Tibial nerve (tissue), 3 donors: ENCODE measurements around the gene FSTL1.

ENCODE experiments used
- POLR2A ChIP-seq, 2 donors: fragments of 450-650 bp; IDR thresholded peaks; one replicate each; pipeline ENCODE4 v1.6.1; 2017; ENCODE audit warnings: antibody characterized with exemption in 2 of 2, mild to moderate bottlenecking in 2 of 2, moderate library complexity in 2 of 2
- TF ChIP-seq, protein P1 (sequence below), 5 experiments: fragments of 200-600 bp in 3 of 5; fragments of 450-650 bp in 2 of 5; sonication (generic) in 3 of 5; IDR thresholded peaks; one replicate each; pipeline ENCODE4 v1.5.1; 2016 to 2019; ENCODE audit warnings: antibody characterized with exemption in 5 of 5, mild to moderate bottlenecking in 3 of 5, moderate library complexity in 2 of 5

DNA sequence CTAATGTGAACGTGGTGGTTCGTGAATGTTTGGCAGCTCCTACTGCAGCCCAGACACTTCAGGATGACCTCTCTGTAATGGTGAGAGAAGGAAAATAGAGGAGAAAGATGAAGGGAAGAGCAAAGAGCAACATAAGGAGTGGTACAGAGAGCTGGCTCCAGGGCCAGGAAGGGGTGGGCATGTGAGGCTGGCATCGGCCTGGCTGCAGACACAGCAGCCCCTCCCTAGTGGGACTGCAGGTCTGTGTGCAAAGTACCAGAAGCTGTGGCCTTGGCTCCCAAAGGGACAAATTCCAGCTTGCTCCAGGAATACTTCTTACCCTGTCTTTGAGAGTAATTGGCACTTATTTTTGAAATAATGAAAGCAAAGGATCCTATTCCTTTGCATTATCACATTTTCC is 10.0 kb downstream of the FSTL1 start:
- TF ChIP-seq, protein P1, sequence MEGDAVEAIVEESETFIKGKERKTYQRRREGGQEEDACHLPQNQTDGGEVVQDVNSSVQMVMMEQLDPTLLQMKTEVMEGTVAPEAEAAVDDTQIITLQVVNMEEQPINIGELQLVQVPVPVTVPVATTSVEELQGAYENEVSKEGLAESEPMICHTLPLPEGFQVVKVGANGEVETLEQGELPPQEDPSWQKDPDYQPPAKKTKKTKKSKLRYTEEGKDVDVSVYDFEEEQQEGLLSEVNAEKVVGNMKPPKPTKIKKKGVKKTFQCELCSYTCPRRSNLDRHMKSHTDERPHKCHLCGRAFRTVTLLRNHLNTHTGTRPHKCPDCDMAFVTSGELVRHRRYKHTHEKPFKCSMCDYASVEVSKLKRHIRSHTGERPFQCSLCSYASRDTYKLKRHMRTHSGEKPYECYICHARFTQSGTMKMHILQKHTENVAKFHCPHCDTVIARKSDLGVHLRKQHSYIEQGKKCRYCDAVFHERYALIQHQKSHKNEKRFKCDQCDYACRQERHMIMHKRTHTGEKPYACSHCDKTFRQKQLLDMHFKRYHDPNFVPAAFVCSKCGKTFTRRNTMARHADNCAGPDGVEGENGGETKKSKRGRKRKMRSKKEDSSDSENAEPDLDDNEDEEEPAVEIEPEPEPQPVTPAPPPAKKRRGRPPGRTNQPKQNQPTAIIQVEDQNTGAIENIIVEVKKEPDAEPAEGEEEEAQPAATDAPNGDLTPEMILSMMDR (IDR thresholded peaks at IDR 0.05): no peak
- no peak for TF ChIP-seq POLR2A (IDR thresholded peaks at IDR 0.05)
